Measurements from ENCODE around the gene USP11. TPM values are rescaled to one million over a fixed set of nuclear protein-coding genes. Genes with fewer than 3 reads are reported as not detected.

Gene USP11
- total RNA-seq, 1 experiment from 2014 or later: 153 TPM

GRCh38 chrX:47184486-47184885 is 48.3 kb upstream of the USP11 start:
- Histone ChIP-seq H3K18ac (ENCODE audit: insufficient read length, low read depth, low read length) (no peak overlapping the region), H4K8ac (replicated peaks; ENCODE audit: insufficient read length, low read depth, low read length) (no peak overlapping the region), H3K23me2 (ENCODE audit: insufficient read length, low read depth, low read length, poor library complexity, severe bottlenecking) (no peaks in the 10 kb centered on the region), H3K27ac (ENCODE audit: insufficient read length, low read depth, low read length) (no peak overlapping the region), H2BK120ac (ENCODE audit: low read depth, low read length, poor library complexity, severe bottlenecking) (no peak overlapping the region), H2AFZ (ENCODE audit: low read length) (no peak overlapping the region), H3K23ac (ENCODE audit: insufficient read length, low read depth, low read length) (no peak overlapping the region), H2BK15ac (ENCODE audit: low read depth, low read length) (no peak overlapping the region), H3K4ac (ENCODE audit: low read depth, low read length) (no peak overlapping the region), H4K5ac (ENCODE audit: insufficient read length, low read depth, low read length) (no peak overlapping the region), H2AK5ac (ENCODE audit: insufficient read length, low read length) (no peak overlapping the region), H3K9ac (ENCODE audit: extremely low read depth, insufficient read length, low read length) (no peak overlapping the region), H3K14ac (ENCODE audit: insufficient read depth, low read length) (no peak overlapping the region), H2BK5ac (ENCODE audit: insufficient read length, low read length) (no peak overlapping the region), H3K9me3 (ENCODE audit: control insufficient read depth, low read depth, low read length) (no peaks in the 10 kb centered on the region), H3T11ph (ENCODE audit: low read length) (no peak overlapping the region), H3K4me2 (ENCODE audit: insufficient read depth, insufficient read length, low read length) (no peak overlapping the region), H3K79me1 (ENCODE audit: insufficient read depth, low read depth, low read length, poor library complexity, severe bottlenecking) (no peaks in the 10 kb centered on the region), H3K4me1 (ENCODE audit: insufficient read depth, low read length) (no peaks in the 10 kb centered on the region), H4K91ac (ENCODE audit: insufficient read length, low read depth, low read length) (no peak overlapping the region), H3K79me2 (ENCODE audit: insufficient read depth, low read length) (no peaks in the 10 kb centered on the region), H4K20me1 (ENCODE audit: control insufficient read depth, insufficient read depth, insufficient read length) (no peaks in the 10 kb centered on the region), H3K27me3 (ENCODE audit: insufficient read depth, low read length) (no peaks in the 10 kb centered on the region), H2BK20ac (ENCODE audit: low read depth, low read length, poor library complexity, severe bottlenecking) (no peak overlapping the region), H2BK12ac (ENCODE audit: insufficient read length, low read depth, low read length) (no peak overlapping the region), H3K56ac (ENCODE audit: insufficient read length, low read depth, low read length) (no peak overlapping the region)
- WGBS (ENCODE audit: extremely low coverage, insufficient read length, low lambda C conversion rate): no CpG with 5 or more reads among the region's 4 CpGs
- peaks cover 1% of the 10 kb centered on the region; the same call in 1 of the 2 replicates for H3K27me3 Mint-ChIP-seq (ENCODE audit: low read depth)
- peaks cover 55 to 79% of the 10 kb centered on the region in 2 experiments for H3K9me3 Mint-ChIP-seq
- H3K36me3 Mint-ChIP-seq (ENCODE audit: insufficient read depth in 1 of 3, low read depth in 3 of 3): peaks cover 32 to 62% (median 56%) of the 10 kb centered on the region in 3 experiments
- H3K4me3 Mint-ChIP-seq: no peak overlapping the region
- peaks cover 0 to 5% of the 10 kb centered on the region in 2 experiments; a peak in 1 of 4 replicates for H3K4me1 Mint-ChIP-seq
- no peak for DNase-seq
- H3K27ac Mint-ChIP-seq: peak overlapping the region in 2 of 3 experiments; percentile 65 to 67; a peak in 2 of 7 replicates
- TF ChIP-seq CTCF (conservative IDR thresholded peaks at IDR 0.05): no peak
